ENCODE data around the gene EIF2S1. TPM values are rescaled to one million over a fixed set of nuclear protein-coding genes. Genes with fewer than 3 reads are reported as not detected.
"Not testable (repeated sequence)": the region's sequence is repeated elsewhere in the genome, so short reads cannot be mapped to it uniquely, and the experiment has no call there.

The EIF2S1 gene
- polyA plus RNA-seq, 1 donor = 82.4 TPM

DNA sequence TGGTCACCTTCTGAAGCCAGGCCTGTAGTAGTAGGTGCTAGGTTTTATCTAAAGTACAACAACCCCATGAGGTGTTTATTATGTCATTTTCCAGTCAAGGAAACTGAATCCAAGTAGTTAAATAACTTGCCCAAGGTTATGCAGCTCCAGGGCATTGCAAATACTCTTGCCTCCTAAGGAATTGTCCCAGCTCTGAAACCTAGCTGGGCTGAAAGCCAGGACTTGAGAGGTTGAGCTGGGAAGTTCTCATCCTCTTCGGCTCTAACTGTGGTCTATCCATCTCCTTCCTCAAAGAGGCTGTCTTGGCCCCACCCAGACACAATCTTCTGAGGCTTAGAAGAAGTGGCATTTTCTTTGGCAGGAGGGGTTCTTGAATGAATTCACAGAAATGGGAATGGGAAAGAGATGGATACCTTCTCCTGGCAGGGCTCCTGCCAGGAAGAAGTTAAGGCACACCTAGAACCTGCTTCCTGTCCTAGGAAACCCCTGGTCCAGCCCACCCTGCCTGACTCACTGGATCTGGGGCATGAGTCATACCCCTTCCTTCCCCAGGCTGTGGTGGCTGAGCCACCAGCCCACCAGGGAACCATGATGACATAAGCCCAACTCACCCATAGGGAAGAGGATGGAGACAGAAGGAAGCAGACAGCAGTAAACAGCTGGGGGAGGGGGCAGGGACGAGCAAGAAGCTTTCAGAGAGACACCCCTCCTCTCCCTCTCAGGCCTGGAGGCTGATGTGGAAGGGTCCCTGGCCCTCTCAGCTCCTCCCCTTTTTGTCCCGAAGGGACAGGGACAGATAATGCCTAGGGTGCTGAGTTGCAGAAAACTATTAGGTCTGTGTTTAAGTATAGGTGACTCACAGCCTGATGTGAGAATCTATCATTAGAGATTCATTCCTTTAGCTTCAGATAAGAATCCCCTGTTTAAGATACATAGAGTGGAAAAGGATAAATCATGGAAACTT is 54.0 kb downstream of the EIF2S1 start:
- no peak for DNase-seq

DNA sequence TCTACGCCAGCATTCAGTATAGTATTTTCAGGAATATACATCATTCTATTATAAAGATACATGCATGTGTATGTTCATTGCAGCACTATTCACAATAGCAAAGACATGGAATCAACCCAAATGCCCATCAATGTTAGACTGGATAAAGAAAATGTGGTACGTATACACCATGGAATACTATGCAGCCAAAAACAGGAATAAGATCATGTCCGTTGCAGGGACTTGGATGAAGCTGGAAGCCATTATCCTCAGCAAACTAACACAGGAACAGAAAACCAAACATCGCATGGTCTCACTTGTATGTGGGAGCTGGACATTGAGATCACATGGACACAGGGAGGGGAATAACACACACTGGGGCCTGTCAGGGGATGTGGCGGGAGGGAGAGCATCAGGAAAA is 55.5 kb downstream of the EIF2S1 start:
- DNase-seq = not testable (repeated sequence)

DNA sequence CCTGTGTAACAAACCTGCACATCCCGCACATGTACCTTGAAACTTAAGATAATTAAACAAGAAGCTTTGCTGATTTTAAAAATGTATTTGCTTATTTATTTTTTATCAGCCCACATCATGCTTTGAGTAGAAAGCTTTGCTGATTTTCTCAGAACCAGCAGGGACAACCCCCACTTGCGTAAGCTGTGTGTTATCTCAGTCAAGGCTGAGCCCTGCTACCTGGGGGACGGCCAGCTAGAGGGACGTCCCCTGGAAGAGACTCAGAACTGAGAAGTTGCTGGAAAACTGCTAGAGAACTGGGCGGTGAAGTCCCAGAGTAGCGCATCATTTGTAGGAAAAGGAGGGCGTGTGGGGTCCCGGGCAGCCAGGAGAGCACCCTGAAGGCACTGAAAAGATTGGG is 56.0 kb downstream of the EIF2S1 start:
- DNase-seq = no peak

DNA sequence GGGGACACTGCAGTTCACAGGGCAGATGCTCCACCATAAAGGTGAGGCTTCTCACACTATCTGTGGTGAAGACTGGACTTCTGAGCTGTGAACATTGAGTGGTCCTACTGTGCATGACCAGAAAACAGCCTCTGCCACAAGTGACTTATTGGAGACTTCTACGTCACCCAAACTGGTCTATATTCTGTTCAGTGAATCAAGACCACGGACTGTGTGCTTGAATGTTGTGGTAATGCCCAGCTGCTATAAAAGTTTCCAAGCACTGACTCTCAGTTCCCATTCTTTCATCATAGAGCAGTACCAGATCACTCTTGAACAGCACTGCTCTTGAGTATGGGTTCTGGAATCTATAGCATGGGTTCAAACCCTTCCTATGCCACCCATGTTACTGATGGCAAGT is 56.7 kb downstream of the EIF2S1 start:
- DNase-seq = no peak

DNA sequence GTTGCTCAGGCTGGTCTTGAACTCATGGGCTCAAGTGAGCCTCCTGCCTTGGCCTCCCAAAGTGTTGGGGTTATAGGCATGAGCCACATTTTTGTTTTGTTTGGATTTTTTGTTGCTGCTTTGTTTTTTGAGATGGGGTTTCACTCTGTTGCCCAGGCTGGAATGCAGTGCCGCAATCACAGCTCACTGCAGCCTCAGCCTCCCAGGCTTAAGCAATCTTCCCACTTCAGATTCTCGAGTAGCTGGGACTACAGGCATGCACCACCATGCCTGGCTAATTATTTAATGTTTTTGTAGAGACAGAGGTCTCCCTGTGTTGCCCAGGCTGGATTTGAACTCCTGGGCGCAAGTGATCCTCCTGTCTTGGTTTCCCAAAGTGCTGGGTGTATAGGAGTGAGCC is 57.5 kb downstream of the EIF2S1 start:
- DNase-seq = no peak

DNA sequence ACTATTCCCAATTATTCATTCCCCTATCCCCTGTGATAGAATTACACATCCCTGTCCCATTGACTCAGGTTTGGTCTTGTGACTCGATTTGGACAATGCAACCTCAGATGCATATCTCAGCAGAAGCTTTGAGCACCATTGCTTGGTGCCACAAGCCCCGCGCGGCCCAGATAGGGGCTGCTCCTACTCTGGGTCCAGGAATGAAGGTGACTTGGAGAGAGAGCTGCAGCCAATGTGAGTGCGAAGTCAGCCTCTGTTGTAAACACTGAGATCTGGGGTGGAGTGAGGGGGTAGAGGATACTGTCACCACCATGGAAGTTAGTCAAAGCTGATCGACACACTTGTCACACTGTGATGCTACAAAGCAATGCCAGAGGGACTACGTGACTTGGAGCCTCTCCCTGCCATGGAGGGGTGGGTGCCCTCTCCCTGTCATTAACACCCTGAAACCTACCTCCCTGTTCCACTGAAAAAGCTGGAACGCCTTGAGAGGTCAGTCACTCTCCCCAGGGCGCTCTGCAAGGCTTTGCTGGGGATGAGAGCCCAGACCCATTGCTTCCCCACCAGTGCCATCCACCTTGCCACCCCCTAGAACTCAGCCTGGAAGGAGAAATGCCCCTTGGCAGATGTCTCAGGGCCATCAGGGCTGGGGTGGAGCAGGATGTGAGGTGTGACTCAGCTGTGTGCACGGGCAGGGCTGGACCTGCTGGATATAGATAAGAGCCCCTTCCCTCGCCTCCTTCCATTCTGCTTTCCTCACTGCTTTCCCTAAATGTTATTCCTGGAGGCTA is 58.5 kb downstream of the EIF2S1 start:
- no peak for DNase-seq

DNA sequence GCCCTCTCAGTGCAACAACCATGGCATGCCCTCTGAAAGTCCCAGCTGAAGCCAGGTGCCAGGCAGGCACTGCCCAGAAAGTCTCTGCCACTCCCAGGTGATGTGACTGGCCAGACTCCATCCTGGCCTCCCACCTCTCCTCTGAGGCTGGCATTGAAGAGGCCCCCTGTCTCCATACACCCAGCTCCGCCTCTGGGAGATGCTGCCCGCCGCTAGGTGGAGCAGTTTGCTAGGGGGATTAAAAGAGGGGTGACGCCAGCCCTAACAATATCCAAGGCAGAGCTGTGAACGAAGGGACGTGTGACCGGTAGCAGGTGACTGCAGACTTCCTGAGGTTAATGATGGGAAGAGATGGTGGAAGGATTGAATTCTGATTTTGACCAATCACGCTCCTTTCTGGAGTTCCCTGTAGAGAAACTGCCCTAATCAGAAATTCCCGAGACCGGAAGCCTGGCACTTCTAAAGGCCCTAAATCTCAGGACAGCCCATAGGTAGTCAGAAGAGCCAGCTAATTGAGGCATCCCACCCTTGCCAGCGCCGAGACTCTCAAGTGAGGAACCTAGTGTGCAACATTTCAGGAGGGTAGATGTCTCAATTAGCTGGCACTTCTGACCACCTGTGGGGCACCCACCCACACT is 60.1 kb downstream of the EIF2S1 start:
- DNase-seq = no peak

DNA sequence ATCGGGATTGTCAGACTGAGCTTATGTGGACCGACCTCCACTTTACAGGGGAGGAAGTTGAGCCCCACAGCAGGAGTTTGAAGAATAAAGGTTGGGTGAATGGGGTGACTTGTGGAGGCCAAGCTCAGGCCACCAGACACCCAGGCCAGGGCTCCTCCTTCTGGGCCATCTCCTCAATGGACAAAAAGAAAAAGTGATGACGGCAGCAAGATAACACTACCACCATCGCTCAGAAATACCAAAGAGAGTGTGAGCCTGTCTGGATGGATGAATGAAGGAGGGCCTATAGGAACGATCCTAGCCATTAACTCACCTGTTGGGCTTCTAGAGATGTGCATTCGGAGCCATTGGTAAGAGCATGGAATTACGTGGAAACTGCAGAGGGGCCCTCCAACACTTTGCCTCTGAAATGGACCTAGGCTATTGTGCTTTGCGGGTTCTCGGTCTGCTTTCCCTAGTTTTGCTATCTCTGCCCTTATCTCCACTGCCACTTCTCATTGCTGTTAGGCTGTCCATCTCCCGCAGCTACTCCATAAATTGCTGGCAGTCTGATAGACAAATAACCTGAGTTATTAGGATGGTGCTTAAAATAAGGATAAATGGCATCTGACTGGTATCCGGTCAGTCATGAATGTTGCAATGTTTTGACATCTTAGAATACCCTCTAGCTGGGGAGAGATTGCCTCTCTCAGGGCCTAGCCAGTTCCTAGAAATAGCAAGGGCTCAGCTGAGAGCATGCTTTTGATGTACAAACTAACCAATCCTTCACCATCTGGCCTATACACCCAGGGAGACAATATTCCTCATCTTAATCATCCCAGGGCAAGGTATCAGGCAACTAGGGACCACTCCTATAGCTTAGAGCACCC is 61.5 kb downstream of the EIF2S1 start:
- no peak for DNase-seq

DNA sequence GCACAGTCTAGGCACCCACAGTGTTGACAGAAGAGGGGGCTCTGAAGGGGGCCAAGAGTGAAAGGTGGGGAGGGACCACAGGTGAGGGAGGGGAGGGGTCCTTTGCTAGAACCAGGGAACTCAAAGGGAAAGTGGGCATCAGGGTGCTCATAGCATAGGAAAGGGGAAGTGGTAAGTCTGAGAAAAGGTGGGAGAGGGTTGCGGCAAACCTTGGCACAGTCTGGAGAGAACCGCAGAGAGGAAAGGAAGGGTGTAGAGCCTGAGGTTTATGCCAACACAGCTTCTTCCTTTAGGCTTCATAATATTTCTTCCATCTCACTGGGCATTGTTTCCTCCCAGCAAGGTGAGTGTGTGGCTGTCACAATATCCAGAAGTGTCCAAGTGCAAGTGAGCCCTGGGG is 63.3 kb downstream of the EIF2S1 start:
- DNase-seq = no peak

DNA sequence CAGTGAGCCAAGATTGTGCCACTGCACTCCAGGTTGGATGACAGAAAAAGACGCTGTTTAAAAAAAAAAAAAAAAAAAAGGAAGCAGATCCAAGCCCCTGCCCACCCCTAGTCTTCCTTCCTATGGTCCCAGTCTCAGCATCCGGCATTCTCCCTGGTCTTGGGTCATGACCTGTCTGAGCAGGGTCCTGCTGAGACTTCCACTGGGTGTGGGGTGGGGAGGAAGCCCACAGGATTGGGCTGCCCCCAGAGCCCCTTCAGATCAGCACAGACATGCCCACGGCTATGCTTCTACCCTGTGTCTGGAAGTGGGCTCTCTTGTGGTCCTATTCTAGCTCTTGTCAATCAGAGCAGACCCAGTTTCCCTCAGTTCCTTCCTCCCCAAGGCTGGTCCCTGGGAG is 64.4 kb downstream of the EIF2S1 start:
- DNase-seq = no peak

DNA sequence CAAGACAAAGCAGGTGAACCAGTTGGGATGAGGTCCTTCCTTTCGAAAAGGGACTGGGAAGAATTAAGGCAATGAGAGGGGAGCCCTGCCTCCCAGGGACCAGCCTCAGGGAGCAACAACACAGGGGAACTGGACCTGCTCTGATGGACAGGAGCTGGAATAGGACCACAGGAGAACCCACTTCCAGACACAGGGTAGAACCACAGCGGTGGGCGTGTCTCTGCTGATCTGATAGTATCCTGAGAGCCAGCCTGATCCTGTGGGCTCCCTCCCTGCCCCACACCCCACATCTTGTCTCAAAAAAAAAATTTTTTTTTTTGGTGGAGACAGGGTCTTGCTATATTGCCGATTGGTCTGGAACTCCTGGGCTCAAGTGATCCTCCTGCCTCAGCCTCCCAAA is 65.5 kb downstream of the EIF2S1 start:
- DNase-seq = no peak

DNA sequence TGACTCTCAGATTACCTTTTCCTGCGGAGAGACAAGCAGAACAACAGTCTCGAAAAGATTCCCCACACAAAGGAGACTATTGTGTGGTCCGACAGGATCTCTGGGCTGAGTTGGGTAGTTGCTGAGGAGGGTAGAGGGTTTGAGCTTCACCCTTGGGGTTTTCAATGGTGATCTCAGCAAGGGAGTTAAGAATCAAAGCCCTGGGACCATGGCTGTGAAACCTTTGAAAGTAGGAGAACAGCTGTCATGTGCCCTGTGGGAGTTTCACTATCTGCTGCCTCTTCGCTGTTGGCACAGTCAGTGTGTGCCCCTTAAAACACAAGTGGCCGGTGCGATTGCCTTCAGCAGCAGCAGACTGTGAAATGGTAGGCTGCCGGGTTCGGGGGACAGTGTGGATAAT is 66.0 kb downstream of the EIF2S1 start:
- DNase-seq = no peak

DNA sequence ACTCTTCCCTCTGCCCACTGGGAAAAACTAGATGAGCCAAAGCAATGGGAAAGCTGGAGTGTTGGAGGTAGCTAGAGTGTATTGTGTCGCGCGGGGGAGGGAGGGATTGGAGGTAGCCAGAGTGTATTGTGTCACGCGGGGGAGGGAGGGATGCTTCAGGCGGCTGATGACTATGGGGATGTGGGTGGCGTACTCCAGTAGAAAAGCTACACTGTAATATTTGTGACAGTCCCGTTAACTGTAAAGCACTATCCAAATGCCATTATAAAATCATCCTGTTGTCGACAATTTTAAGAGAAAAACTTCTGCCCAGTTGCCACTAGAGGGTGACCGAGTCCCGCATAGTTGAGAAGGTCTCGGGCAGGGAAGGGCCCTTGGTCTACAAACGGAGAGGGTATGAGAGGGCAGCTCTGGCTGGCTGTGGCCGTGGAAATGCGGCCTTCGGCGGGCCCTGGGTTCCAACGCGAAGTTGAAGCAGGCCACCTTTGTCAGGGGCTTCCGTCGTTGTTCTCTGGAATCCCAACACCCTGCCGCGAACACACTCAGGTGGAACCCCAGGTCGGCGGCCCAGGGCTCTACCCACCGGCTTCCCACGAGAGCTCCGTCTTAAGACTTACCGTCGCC is 67.0 kb downstream of the EIF2S1 start:
- peak; percentile 73 for DNase-seq

DNA sequence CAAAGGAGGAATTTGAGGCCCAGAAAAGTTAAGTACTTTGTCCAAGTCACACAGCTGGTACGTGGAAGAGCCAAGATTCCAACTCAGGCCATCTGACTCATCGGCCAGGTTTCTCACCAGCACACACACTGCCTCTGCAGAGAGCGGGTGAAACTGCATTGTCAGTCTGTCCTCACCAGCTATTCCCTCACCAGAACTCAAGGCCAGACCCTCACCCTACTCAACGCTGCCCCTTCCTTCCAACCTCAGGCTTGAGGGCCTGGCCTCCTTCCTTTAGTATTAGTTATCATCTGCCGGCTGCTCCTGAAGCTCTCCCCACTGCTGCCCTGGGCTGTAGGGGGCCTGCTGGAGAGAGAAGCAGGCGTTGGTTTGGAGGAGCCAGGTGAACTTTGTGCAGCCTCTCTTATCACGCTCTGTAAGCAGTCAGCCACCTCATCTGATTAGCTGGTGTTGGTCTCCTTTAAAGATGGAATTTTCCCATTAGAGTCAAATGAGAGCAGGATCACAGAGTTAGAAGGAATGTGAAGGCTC is 68.4 kb downstream of the EIF2S1 start:
- no peak for DNase-seq

DNA sequence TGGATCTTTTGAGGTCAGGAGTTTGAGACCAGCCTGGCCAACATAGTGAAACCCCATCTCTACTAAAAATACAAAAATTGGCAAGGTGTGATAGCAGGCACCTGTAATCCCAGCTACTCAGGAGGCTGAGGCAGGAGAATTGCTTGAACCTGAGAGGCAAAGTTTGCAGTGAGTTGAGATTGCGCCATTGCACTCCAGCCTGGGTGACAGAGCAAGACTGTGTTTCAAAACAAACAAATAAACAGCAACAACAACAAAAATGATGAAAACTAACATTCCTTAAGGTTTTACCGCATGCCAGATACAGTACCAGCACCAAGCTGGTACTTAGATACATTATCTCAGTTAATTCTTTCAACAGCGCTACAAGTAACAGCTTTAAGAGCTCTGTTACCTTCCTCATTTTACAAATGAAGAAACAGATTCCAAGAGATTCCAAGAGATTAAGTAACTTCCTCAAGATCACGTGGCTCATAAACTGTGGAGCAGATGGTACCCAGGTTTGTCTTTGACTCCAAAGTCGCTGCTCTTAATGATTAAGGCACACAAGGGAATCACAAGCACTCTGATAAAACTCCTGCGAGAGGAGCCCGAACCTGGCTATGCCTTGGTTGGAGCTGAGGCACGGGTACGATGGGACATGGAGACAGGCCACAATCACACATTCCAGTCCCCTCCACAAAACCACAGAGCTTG is 69.5 kb downstream of the EIF2S1 start:
- no peak for DNase-seq

DNA sequence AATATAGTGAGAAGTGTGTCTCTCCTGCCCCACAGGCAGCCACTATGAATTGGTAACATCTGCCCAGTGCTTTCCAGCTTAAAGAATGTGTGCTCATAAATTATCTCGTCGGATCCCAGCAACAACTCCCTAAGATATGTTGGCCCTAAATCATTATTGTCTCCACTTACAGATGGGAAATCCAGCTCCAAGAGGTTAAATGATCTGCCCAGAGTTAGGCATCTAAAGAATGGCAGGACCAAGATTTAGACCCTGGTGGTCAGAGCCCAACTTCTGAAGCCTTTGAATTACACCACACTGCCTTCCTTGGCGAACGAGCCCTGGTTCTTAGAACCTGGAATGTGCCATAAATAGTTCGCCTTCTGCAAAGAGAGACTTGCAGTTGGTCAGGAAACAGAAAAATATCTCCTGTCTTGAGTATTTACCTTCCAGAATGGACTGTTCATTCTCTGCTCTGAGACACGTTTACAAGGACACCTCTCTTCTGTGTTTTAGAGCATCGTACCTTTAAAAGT is 72.0 kb downstream of the EIF2S1 start:
- DNase-seq = no peak

DNA sequence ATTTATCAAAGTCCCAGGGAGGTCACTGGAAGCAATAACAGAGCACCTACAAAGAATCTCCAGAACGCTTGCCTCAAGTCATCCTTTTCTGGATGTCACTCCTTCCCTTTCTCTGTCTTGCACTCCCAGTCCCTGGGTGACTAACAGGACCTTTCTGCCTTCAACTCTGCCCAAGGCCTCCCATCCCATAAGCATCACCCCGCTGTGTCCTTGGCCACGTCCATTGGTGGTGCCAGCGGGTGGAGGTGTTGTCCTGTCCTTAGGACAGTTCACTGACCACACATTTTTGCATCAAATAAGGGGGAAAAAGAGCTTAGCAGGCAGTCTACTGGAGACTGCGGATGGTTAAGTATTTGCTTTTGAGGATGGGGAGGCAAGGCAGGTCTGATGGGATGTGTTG is 75.5 kb downstream of the EIF2S1 start:
- DNase-seq = no peak
